OCI-LY7 (cell line): Measurements from ENCODE around the gene ABCA4.

Experiments
- CTCF ChIP-seq: fragments of 200-600 bp; sonication (generic); conservative IDR thresholded peaks from 2 replicates; pipeline ENCODE4 v1.5.1; 2014; ENCODE audit warnings: mild to moderate bottlenecking, antibody characterized with exemption, low read length, moderate library complexity, mixed read lengths
- EZH2phosphoT487 ChIP-seq: fragments of 200-600 bp; sonication (generic); IDR thresholded peaks from 2 replicates; pipeline ENCODE4 v1.6.1; 2018; ENCODE audit warnings: low read depth, borderline replicate concordance, mild to moderate bottlenecking, mixed run types, antibody characterized with exemption, low read length, moderate library complexity, mixed read lengths

- peak; percentile 55 for TF ChIP-seq CTCF
- TF ChIP-seq EZH2phosphoT487 = no peak
Observed at GRCh38 chr1:94063379-94063778, 57.6 kb downstream of the ABCA4 start.
